SK-N-SH treated with all-trans-retinoic acid at 6 μM for 48 hours (cell line): Measurements from ENCODE around the gene PDE8A.

Source experiments
- ATAC-seq: fragments of 200-7000 bp; cut with Tn5 transposase; 3 replicates; pipeline ENCODE4 v1.9.1; 2020; ENCODE audit warnings: mild to moderate bottlenecking, moderate library complexity
- CSDC2 ChIP-seq: fragments of 250-450 bp; sonication (Bioruptor Pico); IDR thresholded peaks from 2 replicates; pipeline ENCODE4 v1.5.0; 2020; ENCODE audit warnings: mild to moderate bottlenecking, moderate library complexity
- CSRNP3 ChIP-seq: fragments of 250-450 bp; sonication (Bioruptor Pico); IDR thresholded peaks from 2 replicates; pipeline ENCODE4 v1.5.1; 2021; ENCODE audit warnings: mild to moderate bottlenecking, moderate library complexity
- ESRRG ChIP-seq: fragments of 250-450 bp; sonication (Bioruptor Pico); IDR thresholded peaks from 2 replicates; pipeline ENCODE4 v1.6.1; 2021; ENCODE audit warnings: mild to moderate bottlenecking
- GLIS3 ChIP-seq: fragments of 250-450 bp; sonication (Bioruptor Pico); IDR thresholded peaks from 2 replicates; pipeline ENCODE4 v1.5.0; 2020; ENCODE audit warnings: mild to moderate bottlenecking, moderate library complexity
- ISL1 ChIP-seq: fragments of 250-450 bp; sonication (Bioruptor Pico); IDR thresholded peaks from 2 replicates; pipeline ENCODE4 v2.1.2; 2022; ENCODE audit warnings: mild to moderate bottlenecking, moderate library complexity
- OSR1 ChIP-seq: fragments of 250-450 bp; sonication (Bioruptor Pico); IDR thresholded peaks from 2 replicates; pipeline ENCODE4 v1.8.0; 2022; ENCODE audit warnings: moderate library complexity, mild to moderate bottlenecking, inconsistent platforms
- PATZ1 ChIP-seq: fragments of 250-450 bp; sonication (Bioruptor Pico); IDR thresholded peaks from 2 replicates; pipeline ENCODE4 v1.8.0; 2020; ENCODE audit warnings: mild to moderate bottlenecking, moderate library complexity, borderline replicate concordance
- SNAI2 ChIP-seq: fragments of 250-450 bp; sonication (Bioruptor Pico); IDR thresholded peaks from 2 replicates; pipeline ENCODE4 v1.5.0; 2020; ENCODE audit warnings: mild to moderate bottlenecking, moderate library complexity
- TOX ChIP-seq: fragments of 250-450 bp; sonication (Bioruptor Pico); IDR thresholded peaks from 2 replicates; pipeline ENCODE4 v1.8.0; 2021; ENCODE audit warnings: mild to moderate bottlenecking, moderate library complexity, borderline replicate concordance
- TSHZ2 ChIP-seq: fragments of 250-450 bp; sonication (Bioruptor Pico); IDR thresholded peaks from 2 replicates; pipeline ENCODE4 v1.5.0; 2020; ENCODE audit warnings: mild to moderate bottlenecking, moderate library complexity
- ZC3H10 ChIP-seq: fragments of 250-450 bp; sonication (Bioruptor Pico); IDR thresholded peaks from 2 replicates; pipeline ENCODE4 v1.5.1; 2021; ENCODE audit warnings: mild to moderate bottlenecking, moderate library complexity
- ZFP30 ChIP-seq: fragments of 450-650 bp; formaldehyde crosslinking; IDR thresholded peaks from 2 replicates; pipeline ENCODE4 v1.5.0; 2022; ENCODE audit warnings: mild to moderate bottlenecking, moderate library complexity
- ZNF565 ChIP-seq: fragments of 450-650 bp; formaldehyde crosslinking; conservative IDR thresholded peaks from 2 replicates; pipeline ENCODE4 v1.5.0; 2020; ENCODE audit warnings: low read depth, mild to moderate bottlenecking, moderate library complexity
- ZNF70 ChIP-seq: fragments of 450-650 bp; formaldehyde crosslinking; IDR thresholded peaks from 2 replicates; pipeline ENCODE4 v1.5.0; 2020; ENCODE audit warnings: mild to moderate bottlenecking, moderate library complexity

PDE8A gene

GRCh38 chr15:84947947-84948830 lies 33.5 kb upstream of the PDE8A start:
- peak; percentile 91 for ATAC-seq
- TF ChIP-seq TOX (0 out of 2 replicates have a peak, but pooled peaks have one; percentile 27), SNAI2 (CRISPR knock-in tag) (no peak), PATZ1 (CRISPR knock-in tag) (0 out of 2 replicates have a peak, but pooled peaks have one; percentile 27)
- TF ChIP-seq, all 23 proteins: peak for 2

- ATAC-seq = peak; percentile 45
- TF ChIP-seq CSRNP3 = no peak
- no peak for TF ChIP-seq ZNF565 (CRISPR knock-in tag)
- TF ChIP-seq ZC3H10 = no peak
- TF ChIP-seq ZFP30 (CRISPR knock-in tag) = no peak
- TF ChIP-seq GLIS3 (CRISPR knock-in tag) = no peak
- TF ChIP-seq TSHZ2 (CRISPR knock-in tag) = no peak
- no peak for TF ChIP-seq OSR1
- no peak for TF ChIP-seq CSDC2 (CRISPR knock-in tag)
- TF ChIP-seq, all 23 proteins: peak for 0
These were observed 32.6 kb upstream of the PDE8A start for GRCh38 chr15:84949043-84949442.

- ATAC-seq = no peak
- TF ChIP-seq ISL1 (CRISPR knock-in tag) (no peak), GLIS3 (CRISPR knock-in tag) (no peak), ESRRG (CRISPR knock-in tag) (no peak), TSHZ2 (CRISPR knock-in tag) (no peak), PATZ1 (CRISPR knock-in tag) (no peak), ZNF70 (CRISPR knock-in tag) (no peak)
These were observed 31.6 kb upstream of the PDE8A start for GRCh38 chr15:84949845-84950569.
